Measurements from ENCODE around the gene DOCK8.

DOCK8 gene

GRCh38 chr9:316382-316965, 101.8 kb downstream of the DOCK8 start:
- DNase-seq = no peak

GRCh38 chr9:318646-319045, 104.0 kb downstream of the DOCK8 start:
- no peak for DNase-seq

GRCh38 chr9:324971-325370, 110.3 kb downstream of the DOCK8 start:
- DNase-seq = no peak

- DNase-seq = no peak
Observed at GRCh38 chr9:326667-327066, 112.0 kb downstream of the DOCK8 start.

GRCh38 chr9:328453-328852, 113.8 kb downstream of the DOCK8 start:
- DNase-seq = no peak

GRCh38 chr9:331197-331596, 116.5 kb downstream of the DOCK8 start:
- DNase-seq = no peak

- no peak for DNase-seq
Observed at GRCh38 chr9:335373-335772, 120.7 kb downstream of the DOCK8 start.

GRCh38 chr9:336039-336438, 121.4 kb downstream of the DOCK8 start:
- DNase-seq = no peak

GRCh38 chr9:338602-339001, 123.9 kb downstream of the DOCK8 start:
- DNase-seq = no peak

GRCh38 chr9:341634-342421, 127.2 kb downstream of the DOCK8 start:
- no peak for DNase-seq

GRCh38 chr9:343773-344172, 129.1 kb downstream of the DOCK8 start:
- DNase-seq = no peak

- DNase-seq = no peak
Observed at GRCh38 chr9:346111-346571, 131.5 kb downstream of the DOCK8 start.

- DNase-seq = no peak
Observed at GRCh38 chr9:347667-348292, 133.1 kb downstream of the DOCK8 start.

- DNase-seq = no peak
Observed at GRCh38 chr9:350384-350783, 135.7 kb downstream of the DOCK8 start.

- DNase-seq = no peak
Observed at GRCh38 chr9:351916-352315, 137.3 kb downstream of the DOCK8 start.

- DNase-seq = no peak
Observed at GRCh38 chr9:353077-353476, 138.4 kb downstream of the DOCK8 start.

- no peak for DNase-seq
Observed at GRCh38 chr9:354453-354852, 139.8 kb downstream of the DOCK8 start.

GRCh38 chr9:357560-357959, 142.9 kb downstream of the DOCK8 start:
- no peak for DNase-seq

GRCh38 chr9:362561-363273, 148.1 kb downstream of the DOCK8 start:
- no peak for DNase-seq

- no peak for DNase-seq
Observed at GRCh38 chr9:363274-363612, 148.6 kb downstream of the DOCK8 start.

GRCh38 chr9:365436-365835, 150.8 kb downstream of the DOCK8 start:
- DNase-seq = no peak

GRCh38 chr9:366620-367019, 152.0 kb downstream of the DOCK8 start:
- no peak for DNase-seq

- DNase-seq = no peak
Observed at GRCh38 chr9:370086-370485, 155.4 kb downstream of the DOCK8 start.

GRCh38 chr9:371349-371748, 156.7 kb downstream of the DOCK8 start:
- DNase-seq = no peak
